ENCODE data around the gene FHOD3. TPM values are rescaled to one million over a fixed set of nuclear protein-coding genes. Genes with fewer than 3 reads are reported as not detected.

Gene FHOD3
- total RNA-seq, 2 donors from 2014 or later = not detected

- ATAC-seq (no peak), DNase-seq (ENCODE audit: low spot score in 2 of 2) (no peak)
- Mint-ChIP-seq H3K9me3 (no peaks in the 10 kb centered on the region), H3K36me3 (no peaks in the 10 kb centered on the region), H3K27ac (no peak overlapping the region)
Measured at GRCh38 chr18:36568487-36568886, 271.0 kb downstream of the FHOD3 start.

GRCh38 chr18:36572135-36572856 lies 274.8 kb downstream of the FHOD3 start:
- DNase-seq (ENCODE audit: low spot score in 2 of 2) = peak in 1 of 2 donors; percentile 9
- no peaks in the 10 kb centered on the region for H3K36me3 Mint-ChIP-seq
- no peak overlapping the region for H3K27ac Mint-ChIP-seq
- ATAC-seq = no peak
- no peaks in the 10 kb centered on the region for H3K9me3 Mint-ChIP-seq

- DNase-seq (ENCODE audit: low spot score in 2 of 2) (no peak), ATAC-seq (no peak)
- no peaks in the 10 kb centered on the region for H3K36me3 Mint-ChIP-seq
- peaks cover 0 to 7% of the 10 kb centered on the region in 2 donors for H3K9me3 Mint-ChIP-seq
- H3K27ac Mint-ChIP-seq = no peak overlapping the region
Measured at GRCh38 chr18:36576339-36576738, 278.8 kb downstream of the FHOD3 start.

GRCh38 chr18:36578871-36579710 lies 281.6 kb downstream of the FHOD3 start:
- DNase-seq (ENCODE audit: low spot score in 2 of 2) (no peak), ATAC-seq (no peak)
- Mint-ChIP-seq H3K9me3 (peaks cover 0 to 7% of the 10 kb centered on the region in 2 donors), H3K36me3 (no peaks in the 10 kb centered on the region), H3K27ac (peak overlapping the region in 1 of 2 donors; percentile 65)

- ATAC-seq (no peak), DNase-seq (ENCODE audit: low spot score in 2 of 2) (no peak)
- Mint-ChIP-seq H3K9me3 (peaks cover 0 to 7% of the 10 kb centered on the region in 2 donors), H3K27ac (no peak overlapping the region), H3K36me3 (no peaks in the 10 kb centered on the region)
Measured at GRCh38 chr18:36580266-36580665, 282.8 kb downstream of the FHOD3 start.

- no peak for ATAC-seq
- Mint-ChIP-seq H3K27ac (no peak overlapping the region), H3K9me3 (peaks cover 0 to 7% of the 10 kb centered on the region in 2 donors), H3K36me3 (no peaks in the 10 kb centered on the region)
- no peak for DNase-seq (ENCODE audit: low spot score in 2 of 2)
Measured at GRCh38 chr18:36580874-36581750, 283.6 kb downstream of the FHOD3 start.

GRCh38 chr18:36582988-36583745 lies 285.7 kb downstream of the FHOD3 start:
- no peaks in the 10 kb centered on the region for H3K9me3 Mint-ChIP-seq

GRCh38 chr18:36589857-36590543 lies 292.5 kb downstream of the FHOD3 start:
- Mint-ChIP-seq H3K27ac (no peak overlapping the region), H3K36me3 (no peaks in the 10 kb centered on the region), H3K9me3 (no peaks in the 10 kb centered on the region)
- ATAC-seq = no peak
- no peak for DNase-seq (ENCODE audit: low spot score in 2 of 2)

More at GRCh38 chr18:36582988-36583745, 285.7 kb downstream of the FHOD3 start:
- no peak for DNase-seq (ENCODE audit: low spot score in 2 of 2)
- Mint-ChIP-seq H3K27ac (no peak overlapping the region), H3K36me3 (no peaks in the 10 kb centered on the region)
- ATAC-seq = no peak

GRCh38 chr18:36590621-36591580 lies 293.4 kb downstream of the FHOD3 start:
- no peaks in the 10 kb centered on the region for H3K36me3 Mint-ChIP-seq
- no peak for DNase-seq (ENCODE audit: low spot score in 2 of 2)
- ATAC-seq = no peak
- no peaks in the 10 kb centered on the region for H3K9me3 Mint-ChIP-seq
- no peak overlapping the region for H3K27ac Mint-ChIP-seq

GRCh38 chr18:36592282-36592681 lies 294.8 kb downstream of the FHOD3 start:
- Mint-ChIP-seq H3K36me3 (no peaks in the 10 kb centered on the region), H3K27ac (no peak overlapping the region), H3K9me3 (no peaks in the 10 kb centered on the region)
- no peak for DNase-seq (ENCODE audit: low spot score in 2 of 2)
- ATAC-seq = no peak

GRCh38 chr18:36593001-36593400 lies 295.5 kb downstream of the FHOD3 start:
- Mint-ChIP-seq H3K9me3 (no peaks in the 10 kb centered on the region), H3K27ac (peak overlapping the region in 1 of 2 donors; percentile 23), H3K36me3 (no peaks in the 10 kb centered on the region)
- DNase-seq (ENCODE audit: low spot score in 2 of 2) (no peak), ATAC-seq (no peak)

- no peak for DNase-seq (ENCODE audit: low spot score in 2 of 2)
- no peak for ATAC-seq
- H3K36me3 Mint-ChIP-seq = no peaks in the 10 kb centered on the region
- no peak overlapping the region for H3K27ac Mint-ChIP-seq
- H3K9me3 Mint-ChIP-seq = no peaks in the 10 kb centered on the region
Measured at GRCh38 chr18:36593641-36594040, 296.1 kb downstream of the FHOD3 start.

GRCh38 chr18:36594621-36595020 lies 297.1 kb downstream of the FHOD3 start:
- Mint-ChIP-seq H3K9me3 (no peaks in the 10 kb centered on the region), H3K27ac (no peak overlapping the region), H3K36me3 (no peaks in the 10 kb centered on the region)
- no peak for DNase-seq (ENCODE audit: low spot score in 2 of 2)
- ATAC-seq = no peak

- Mint-ChIP-seq H3K36me3 (no peaks in the 10 kb centered on the region), H3K27ac (peak overlapping the region in 1 of 2 donors; percentile 72), H3K9me3 (no peaks in the 10 kb centered on the region)
- ATAC-seq = no peak
- DNase-seq (ENCODE audit: low spot score in 2 of 2) = no peak
Measured at GRCh38 chr18:36595046-36595817, 297.7 kb downstream of the FHOD3 start.
